Stimulated activated CD4-positive, alpha-beta T cell treated with anti-CD3 and anti-CD28 coated beads, Interleukin-2, amount 100 ng/mL, for 4 hours (primary cell): ENCODE data around the gene NINL.
"Not testable (repeated sequence)": the region's sequence is repeated elsewhere in the genome, so short reads cannot be mapped to it uniquely, and the experiment has no call there.

ENCODE experiments used
- DNase-seq: peaks from one replicate; pipeline ENCODE4 v3.0.0-alpha.2; 2020; ENCODE audit warnings: low read depth

The NINL gene

DNA sequence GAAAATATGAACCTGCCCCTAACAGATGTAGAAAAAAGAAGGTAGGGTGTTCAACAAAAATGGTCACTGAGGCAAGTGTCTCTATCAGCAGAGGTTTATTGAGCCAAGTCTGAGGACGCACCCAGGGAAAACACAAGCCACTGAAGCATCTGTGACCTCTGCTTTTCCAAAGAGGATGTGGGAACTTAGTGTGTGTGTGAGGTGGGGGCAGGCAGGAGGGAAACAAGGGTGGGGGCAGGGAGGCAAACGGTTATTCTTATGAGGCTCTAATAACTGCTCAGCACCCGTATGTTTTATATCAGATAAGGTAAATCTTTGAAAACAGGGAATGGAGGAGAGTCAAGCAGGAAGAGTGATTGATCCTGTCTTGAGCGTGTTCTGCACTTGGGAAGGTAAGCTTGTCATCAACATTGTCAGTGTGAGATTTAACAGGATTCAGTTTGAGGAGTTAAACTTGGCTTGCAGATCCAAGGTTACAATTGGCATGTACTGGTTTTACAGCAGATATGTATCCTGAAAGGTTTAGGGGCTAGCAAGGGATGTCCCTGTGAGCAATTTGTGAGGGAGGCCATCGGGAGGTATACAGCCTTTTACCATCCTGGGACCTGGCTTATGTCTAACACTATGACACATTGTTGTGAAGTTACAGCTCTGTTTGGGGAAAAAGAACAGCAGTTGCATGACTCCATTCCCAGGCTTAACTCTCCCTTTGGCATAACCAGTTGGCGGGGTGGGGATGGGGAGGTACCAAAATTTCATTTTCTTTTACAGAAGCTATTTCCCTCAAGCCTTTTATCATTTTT is 33.7 kb downstream of the NINL start:
- DNase-seq = no peak

DNA sequence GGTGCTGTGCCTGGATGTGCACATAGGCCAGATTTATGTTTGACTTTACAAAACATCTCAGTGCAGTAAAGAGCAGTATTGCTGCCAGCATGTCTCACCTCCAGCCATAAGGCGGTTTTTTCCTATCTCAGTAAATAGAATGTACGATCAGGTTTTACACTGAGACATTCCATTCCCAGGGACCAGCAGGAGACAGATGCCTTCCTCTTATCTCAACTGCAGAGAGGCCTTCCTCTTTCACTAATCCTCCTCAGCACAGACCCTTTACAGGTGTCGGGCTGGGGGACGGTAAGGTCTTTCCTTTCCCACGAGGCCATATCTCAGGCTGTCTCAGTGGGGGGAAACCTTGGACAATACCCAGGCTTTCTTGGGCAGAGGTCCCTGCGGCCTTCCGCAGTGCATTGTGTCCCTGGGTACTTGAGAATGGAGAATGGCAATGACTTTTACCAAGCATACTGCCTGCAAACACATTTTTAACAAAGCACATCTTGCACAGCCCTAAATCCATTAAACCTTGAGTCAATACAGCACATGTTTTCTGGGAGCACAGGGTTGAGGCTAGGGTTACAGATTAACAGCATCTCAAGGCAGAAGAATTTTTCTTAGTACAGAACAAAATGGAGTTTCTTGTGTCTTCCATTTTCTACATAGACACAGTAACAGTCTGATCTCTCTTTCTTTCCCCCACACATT is 34.5 kb downstream of the NINL start:
- DNase-seq = not testable (repeated sequence)

- no peak for DNase-seq
Observed at GRCh38 chr20:25549843-25550477, 35.4 kb downstream of the NINL start.

DNA sequence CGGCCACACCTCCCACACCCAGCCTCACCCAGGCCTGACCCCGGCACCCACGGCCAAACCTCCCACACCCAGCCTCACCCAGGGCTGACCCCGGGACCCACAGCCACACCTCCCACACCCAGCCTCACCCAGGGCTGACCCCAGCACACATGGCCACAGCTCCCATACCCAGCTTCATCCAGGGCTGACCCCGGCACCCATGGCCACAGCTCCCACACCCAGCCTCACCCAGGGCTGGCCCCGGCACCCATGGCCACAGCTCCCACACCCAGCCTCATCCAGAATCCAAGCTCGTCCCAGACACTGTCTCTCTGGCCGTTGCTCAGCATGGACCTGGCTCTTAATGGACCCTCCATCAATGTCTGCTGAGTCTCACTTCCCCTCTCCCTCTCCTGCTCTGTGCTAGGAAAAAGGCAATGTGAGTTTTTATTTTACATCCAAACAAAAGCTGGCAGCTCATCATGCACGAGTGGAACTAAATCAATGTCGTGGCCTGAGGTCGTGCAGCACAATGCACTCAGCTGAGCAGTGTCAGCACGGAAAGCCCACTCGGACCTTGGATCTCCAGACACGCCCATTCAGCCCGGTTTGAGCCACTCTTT is 36.1 kb downstream of the NINL start:
- DNase-seq = no peak

GRCh38 chr20:25548613-25549086 is 36.7 kb downstream of the NINL start:
- no peak for DNase-seq

DNA sequence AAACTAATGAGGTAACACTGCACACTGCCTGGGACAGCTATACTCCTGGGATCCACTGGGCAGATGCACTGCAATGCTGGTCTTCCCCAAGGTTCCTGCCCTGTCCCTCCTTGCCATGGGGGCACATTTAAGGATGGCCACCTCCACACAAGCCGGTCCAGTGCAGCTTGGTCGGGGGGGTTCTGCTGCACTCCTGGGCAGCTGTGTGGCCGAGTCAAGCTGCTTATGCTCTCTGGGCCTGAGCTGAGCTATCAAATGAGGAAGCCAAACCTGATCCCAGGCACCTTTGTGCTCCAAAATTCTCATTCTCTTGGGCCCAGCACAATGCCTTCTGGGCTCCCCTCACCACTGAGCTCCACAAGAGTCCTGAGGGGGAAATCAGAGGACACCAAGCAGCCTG is 37.3 kb downstream of the NINL start:
- no peak for DNase-seq

DNA sequence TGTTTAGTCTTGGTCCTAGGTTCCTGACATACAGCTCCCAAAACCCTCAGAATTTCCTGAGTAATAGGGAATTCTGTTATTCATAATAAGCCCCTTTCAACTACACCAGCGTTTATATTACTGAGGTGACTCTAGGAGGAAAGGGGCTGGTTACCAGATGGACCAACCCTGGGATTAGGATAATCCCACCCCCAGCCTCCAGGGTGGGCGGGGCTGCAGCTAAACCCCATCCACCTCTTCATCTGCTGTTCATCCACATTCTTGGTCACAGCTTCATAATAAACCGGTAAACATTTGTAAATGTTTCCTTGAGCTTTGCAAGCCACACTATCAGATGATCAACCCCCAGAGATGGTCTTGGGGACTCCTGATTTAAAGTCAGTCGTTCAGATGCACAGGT is 38.3 kb downstream of the NINL start:
- DNase-seq = no peak

DNA sequence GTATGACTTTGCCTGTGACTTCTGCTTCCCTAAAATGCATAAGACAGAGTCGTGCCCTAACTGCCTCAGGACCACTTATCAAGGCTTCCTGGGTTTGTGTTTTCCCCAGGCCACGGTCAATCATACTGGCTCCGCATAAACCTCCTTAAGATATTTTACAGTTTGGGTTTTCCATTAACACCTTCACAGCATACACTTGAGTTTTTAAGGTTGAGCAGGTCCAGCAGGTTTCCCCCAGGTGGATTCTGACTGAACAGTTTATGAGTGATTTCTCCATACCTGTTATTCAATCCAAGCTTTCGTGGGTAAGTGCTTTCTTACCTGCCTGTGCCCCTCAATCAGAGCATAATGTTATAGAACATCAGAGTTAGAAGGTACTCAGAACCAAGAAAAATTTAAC is 39.3 kb downstream of the NINL start:
- DNase-seq = no peak

DNA sequence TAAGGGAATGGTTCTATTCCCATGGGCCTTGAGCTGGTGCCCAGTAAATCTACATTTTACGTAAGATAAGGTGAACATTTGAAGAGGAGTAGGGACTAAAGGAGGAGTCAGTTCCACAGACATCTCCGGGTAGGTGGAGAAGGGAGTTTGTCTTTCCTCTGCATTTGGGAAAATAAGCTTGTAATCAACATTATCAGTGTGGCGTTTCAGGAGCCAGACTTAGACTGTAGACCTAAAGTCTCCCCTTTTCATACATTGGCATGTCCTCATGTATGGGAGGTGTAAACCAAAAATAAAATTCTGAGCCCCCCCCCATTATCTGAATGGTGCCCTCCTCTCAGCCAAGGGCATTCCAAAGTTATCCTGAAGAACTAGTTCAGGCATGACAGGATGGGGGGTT is 40.2 kb downstream of the NINL start:
- DNase-seq = no peak

GRCh38 chr20:25544734-25545133 is 40.6 kb downstream of the NINL start:
- DNase-seq = no peak

GRCh38 chr20:25544311-25544710 is 41.0 kb downstream of the NINL start:
- DNase-seq = no peak

GRCh38 chr20:25543068-25543467 is 42.3 kb downstream of the NINL start:
- no peak for DNase-seq

- no peak for DNase-seq
Observed at GRCh38 chr20:25541676-25542075, 43.7 kb downstream of the NINL start.

GRCh38 chr20:25539742-25540672 is 45.3 kb downstream of the NINL start:
- DNase-seq = no peak

DNA sequence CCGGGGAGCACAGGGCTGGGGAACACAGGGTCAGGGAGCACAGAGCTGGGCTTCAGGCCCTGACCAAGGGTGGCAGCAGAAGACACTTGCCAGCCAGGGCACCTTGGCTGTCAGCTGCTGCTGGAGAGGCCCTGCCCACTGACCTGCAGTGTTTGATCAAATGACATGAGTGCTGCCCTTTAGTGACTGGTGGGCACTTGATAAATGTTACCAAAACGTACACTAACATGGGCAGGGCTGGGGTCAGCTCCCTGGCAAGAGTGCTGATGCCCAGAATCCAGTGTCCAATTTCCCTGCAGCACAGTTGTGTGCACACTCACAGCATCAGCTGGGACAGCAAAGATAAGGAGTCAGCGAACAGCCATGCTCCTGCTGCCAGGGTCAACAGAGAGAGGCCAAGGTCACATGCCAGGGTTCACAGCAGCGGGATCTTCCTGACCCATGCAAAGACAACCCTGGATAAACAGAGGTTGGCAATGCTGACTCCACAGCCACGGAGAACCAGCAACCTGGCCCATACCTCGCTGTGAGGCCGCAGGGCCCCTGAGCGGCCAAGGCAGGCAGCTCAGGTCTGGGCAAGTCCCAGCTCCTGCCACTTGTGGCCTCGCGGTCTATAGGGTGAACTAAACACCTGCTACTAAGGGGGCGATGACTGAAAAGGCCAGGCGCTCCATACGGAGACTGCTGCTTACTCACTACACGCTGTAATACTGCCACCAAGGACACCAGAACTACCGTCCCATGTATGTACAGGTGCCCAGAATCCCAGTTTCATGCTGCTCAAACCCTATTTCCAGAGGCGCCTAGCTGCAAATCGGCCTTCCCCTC is 46.3 kb downstream of the NINL start:
- DNase-seq = no peak

GRCh38 chr20:25537890-25538289 is 47.4 kb downstream of the NINL start:
- no peak for DNase-seq

DNA sequence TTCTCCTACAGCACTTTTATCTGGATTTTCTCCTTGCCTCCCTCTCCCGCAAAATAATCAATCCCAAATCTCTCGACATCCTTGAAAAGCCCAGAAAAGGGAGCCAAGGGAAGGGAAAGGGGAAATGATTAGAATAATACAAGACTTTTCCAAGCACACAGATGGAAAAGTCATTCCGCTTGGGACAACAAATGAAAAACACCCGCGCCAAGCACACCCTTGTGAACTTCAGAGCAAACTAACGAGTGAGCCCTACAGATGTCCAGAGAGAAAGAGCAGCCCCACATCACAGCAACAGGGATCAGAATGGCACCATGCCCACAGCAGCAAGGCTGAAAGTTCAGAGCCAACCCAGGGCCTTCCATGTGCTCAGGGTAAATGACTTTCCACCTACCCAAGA is 49.6 kb downstream of the NINL start:
- DNase-seq = no peak

DNA sequence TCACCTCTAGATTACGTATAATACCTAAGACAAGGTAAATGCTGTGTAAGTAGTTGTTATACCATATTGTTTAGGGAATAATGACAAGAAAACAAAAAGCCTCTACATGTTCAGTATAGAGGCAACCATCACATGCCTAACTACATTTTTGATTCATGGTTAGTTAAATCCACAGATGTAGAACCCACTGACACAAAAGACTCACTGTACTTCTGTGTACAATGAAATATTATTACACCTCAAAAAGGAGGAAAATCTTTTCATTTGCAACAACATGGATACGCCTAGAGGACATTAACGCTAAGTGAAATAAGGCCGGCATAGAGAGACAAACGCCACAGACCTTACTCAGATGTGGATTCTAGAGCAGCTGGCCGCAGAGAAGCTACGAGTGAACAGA is 50.5 kb downstream of the NINL start:
- DNase-seq = no peak

GRCh38 chr20:25533920-25534700 is 51.2 kb downstream of the NINL start:
- DNase-seq = no peak

DNA sequence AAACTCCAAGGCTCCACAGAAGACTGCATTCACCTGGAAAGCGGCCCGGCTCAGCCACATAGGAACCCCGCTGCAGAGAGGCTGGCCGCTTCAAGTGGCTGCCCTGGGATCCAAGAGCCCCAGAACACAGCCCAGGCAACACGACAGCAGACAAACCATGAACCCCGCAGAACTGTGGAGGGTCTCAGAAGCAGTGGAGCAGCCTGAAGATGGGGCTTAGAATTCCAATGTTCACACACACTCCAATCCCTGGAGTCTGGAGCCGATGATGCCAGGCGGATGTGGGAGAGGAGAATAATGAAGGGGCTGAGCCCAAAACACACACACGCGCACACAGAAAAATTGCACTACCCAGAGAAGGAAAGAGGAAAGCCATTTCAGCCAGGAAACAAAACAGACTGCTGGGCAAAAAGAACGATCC is 52.4 kb downstream of the NINL start:
- no peak for DNase-seq
